Esophagus squamous epithelium (tissue), 5 donors: ENCODE data around the gene CCNK. TPM values are rescaled to one million over a fixed set of nuclear protein-coding genes. Genes with fewer than 3 reads are reported as not detected.
A peak's percentile ranks its signal among the peaks of the same experiment; 100 is the strongest.

Experiments used
- DNase-seq: peaks from one replicate; lab custom pipeline; 2025; lab: John Stamatoyannopoulos, UW
- H3K27ac ChIP-seq, 4 donors: fragments of 200-600 bp; sonication (generic); one replicate each; pipeline ENCODE4 v1.5.1; 2016 to 2019; ENCODE audit warnings: mild to moderate bottlenecking in 1 of 4
- H3K27me3 ChIP-seq, 4 donors: fragments of 200-600 bp; sonication (generic); 1 replicate in 3 of 4; 2 replicates in 1 of 4; pipeline versions ENCODE4 v1.5.1 to v1.6.0; 2017 to 2021; ENCODE audit warnings: antibody characterized with exemption in 1 of 4
- H3K36me3 ChIP-seq, 3 donors: fragments of 200-600 bp; sonication (generic); one replicate each; pipeline ENCODE4 v1.5.1; 2016 to 2019
- H3K4me1 ChIP-seq, 3 donors: fragments of 200-600 bp; sonication (generic); one replicate each; pipeline ENCODE4 v1.5.1; 2017 to 2019
- H3K4me3 ChIP-seq, 4 donors: fragments of 200-600 bp; sonication (generic); 1 replicate in 3 of 4; 2 replicates in 1 of 4; pipeline ENCODE4 v1.5.1; 2016 to 2019; ENCODE audit warnings: mild to moderate bottlenecking in 2 of 4, moderate library complexity in 1 of 4
- H3K9me3 ChIP-seq, 3 donors: fragments of 200-600 bp; sonication (generic); one replicate each; pipeline ENCODE4 v1.5.1; 2016 to 2019
- CTCF ChIP-seq, 6 experiments: fragments of 450-650 bp in 4 of 6; fragments of 200-600 bp in 2 of 6; sonication (generic) in 2 of 6; IDR thresholded peaks; one replicate each; pipeline ENCODE4 v1.5.1; 2016 to 2019; ENCODE audit warnings: antibody characterized with exemption in 6 of 6, mild to moderate bottlenecking in 4 of 6, moderate library complexity in 4 of 6
- POLR2A ChIP-seq, 4 donors: fragments of 450-650 bp; IDR thresholded peaks; one replicate each; pipeline ENCODE4 v1.6.1; 2017; ENCODE audit warnings: antibody characterized with exemption in 4 of 4, mild to moderate bottlenecking in 4 of 4, moderate library complexity in 3 of 4
- WGBS, 2 donors: methylation state at CpG; one replicate each; pipeline ENCODE4 v1.1.5; 2018; 5-methylcytosine and 5-hydroxymethylcytosine counted together
- intact Hi-C: fragments of 100-400 bp; cut with DNase I; formaldehyde crosslinking; loops from one replicate; pipeline ENCODE4 v1.15.0; 2022
- total RNA-seq, 4 donors: library from RNA; depleted of rRNA; stranded (reverse); fragments of >200 nt; gene quantifications; one replicate each; pipeline ENCODE4 v1.1.0, GENCODE V29; 2016
- donor health status: DM: yes; HTN: yes; CAD: no.

CCNK gene
- total RNA-seq, 4 donors from 2014 or later: 13.4 to 39.9 (median 29.5) TPM

DNA sequence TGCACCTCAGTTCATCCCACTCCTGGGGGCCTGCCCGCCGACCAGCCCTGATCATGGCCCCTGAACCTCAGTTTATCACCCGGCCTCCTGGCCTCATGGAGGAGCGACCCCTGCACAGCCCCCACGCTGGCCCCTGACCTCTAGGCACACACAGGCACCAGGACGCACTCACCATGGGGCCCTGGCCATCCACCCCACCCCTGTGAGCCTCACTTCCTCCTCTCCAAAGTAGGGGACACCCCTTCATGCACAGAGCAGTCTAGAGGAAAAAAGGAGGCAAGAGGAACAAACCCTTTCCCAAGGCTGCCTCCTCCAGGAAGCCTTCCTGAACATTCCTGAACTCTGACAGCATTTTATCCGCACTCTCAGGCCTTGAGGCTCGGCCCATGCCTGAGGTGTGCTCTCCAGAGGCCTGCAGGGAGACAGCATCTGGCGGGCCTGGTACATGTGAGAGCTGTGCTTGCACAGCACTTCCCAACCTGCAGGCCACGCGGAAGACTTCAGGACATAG, 39.4 kb downstream of the CCNK start:
- Histone ChIP-seq H3K27me3 (no peaks in the 10 kb centered on the region), H3K36me3 (peaks cover 0 to 35% (median 0%) of the 10 kb centered on the region in 3 donors), H3K4me1 (peaks cover 18 to 49% (median 20%) of the 10 kb centered on the region in 3 donors), H3K4me3 (no peak overlapping the region), H3K9me3 (no peaks in the 10 kb centered on the region), H3K27ac (no peak overlapping the region)
- WGBS, 2 donors: 71 to 72% methylated on average over 2 to 8 of the region's 11 CpGs
- intact Hi-C loops: no loop called here
- TF ChIP-seq POLR2A (IDR thresholded peaks at IDR 0.05) (no peak), CTCF (IDR thresholded peaks at IDR 0.05) (no peak)
- DNase-seq: no peak

DNA sequence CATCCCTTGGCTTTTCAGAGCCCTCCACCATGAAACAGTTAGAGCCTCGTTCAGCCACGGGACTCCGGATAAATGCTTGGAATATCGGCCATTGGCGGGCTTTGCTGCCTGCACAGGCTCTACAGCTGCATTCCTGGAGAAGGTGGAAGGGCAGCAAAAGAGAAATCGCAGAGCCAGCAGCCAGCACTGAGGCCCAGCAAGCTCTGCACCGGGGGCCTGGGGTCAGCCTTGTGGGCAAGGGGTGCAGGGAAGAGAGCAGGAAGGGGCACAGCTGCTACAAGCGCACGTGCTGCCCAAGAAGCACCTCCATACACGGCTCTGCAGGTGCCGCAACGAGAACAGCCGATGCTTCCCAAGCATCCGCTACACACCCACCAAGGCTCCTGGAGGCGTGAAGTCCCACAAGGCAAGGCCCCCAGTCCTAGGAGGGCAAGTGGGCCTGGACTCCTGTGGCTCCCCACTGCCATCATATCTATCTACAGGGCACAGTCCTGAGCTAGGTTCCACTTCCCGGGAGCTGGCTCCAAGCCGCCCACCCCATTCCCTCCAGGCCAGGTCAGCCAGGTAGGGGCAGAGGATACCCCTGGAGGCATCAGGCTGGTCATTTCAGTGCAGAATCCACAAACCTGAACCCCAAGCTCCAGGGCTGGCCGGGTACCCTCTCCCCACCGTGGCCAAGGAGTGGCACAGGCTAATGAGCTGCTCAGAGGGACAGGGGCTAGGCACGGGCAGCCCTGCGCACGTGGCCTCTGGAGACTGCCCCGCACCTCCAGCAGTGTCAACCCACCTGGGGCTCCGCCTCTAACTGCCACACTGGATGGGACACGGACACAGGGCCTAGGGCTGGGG, 40.2 kb downstream of the CCNK start:
- no peak for DNase-seq
- 87% methylated on average over 17 of the region's 25 CpGs; no CpG with 5 or more reads in 1 of the 2 donors for WGBS, 2 donors
- no peak overlapping the region for H3K27ac ChIP-seq
- H3K36me3 ChIP-seq: peaks cover 0 to 28% (median 0%) of the 10 kb centered on the region in 3 donors
- H3K4me3 ChIP-seq: no peak overlapping the region
- TF ChIP-seq POLR2A (IDR thresholded peaks at IDR 0.05): no peak
- no peaks in the 10 kb centered on the region for H3K27me3 ChIP-seq
- H3K4me1 ChIP-seq: peaks cover 18 to 53% (median 21%) of the 10 kb centered on the region in 3 donors
- intact Hi-C loops: no loop called here
- no peaks in the 10 kb centered on the region for H3K9me3 ChIP-seq

DNA sequence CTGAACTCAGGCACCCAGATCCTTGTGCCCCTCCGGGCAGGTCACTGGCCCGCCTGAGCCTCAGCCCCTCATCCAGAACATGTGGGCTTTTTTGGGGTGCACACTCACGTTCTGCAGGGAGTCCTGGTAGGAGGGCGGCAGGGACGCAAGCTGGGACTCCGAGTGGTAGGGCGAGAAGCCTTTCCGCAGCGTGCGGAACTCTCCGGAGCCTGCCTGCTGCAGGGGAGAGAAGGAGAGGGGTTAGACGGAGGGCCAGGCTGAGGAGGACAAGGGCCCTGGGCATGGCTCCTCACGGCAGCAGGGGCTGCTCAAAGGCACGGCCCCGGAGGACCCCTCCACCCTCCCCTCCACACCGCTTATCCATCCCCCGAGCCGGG, 40.8 kb downstream of the CCNK start:
- WGBS, 2 donors: 60 to 78% methylated on average over 6 to 11 of the region's 18 CpGs
- intact Hi-C loops: no loop called here
- DNase-seq: no peak
- H3K4me1 ChIP-seq: peaks cover 18 to 53% (median 21%) of the 10 kb centered on the region in 3 donors
- H3K4me3 ChIP-seq: no peak overlapping the region
- no peaks in the 10 kb centered on the region for H3K9me3 ChIP-seq
- no peaks in the 10 kb centered on the region for H3K27me3 ChIP-seq
- peak overlapping the region in 2 of 4 donors; percentile 1 to 10 for H3K27ac ChIP-seq
- TF ChIP-seq POLR2A (IDR thresholded peaks at IDR 0.05): no peak
- TF ChIP-seq CTCF (IDR thresholded peaks at IDR 0.05): no peak
- peaks cover 0 to 28% (median 0%) of the 10 kb centered on the region in 3 donors for H3K36me3 ChIP-seq

DNA sequence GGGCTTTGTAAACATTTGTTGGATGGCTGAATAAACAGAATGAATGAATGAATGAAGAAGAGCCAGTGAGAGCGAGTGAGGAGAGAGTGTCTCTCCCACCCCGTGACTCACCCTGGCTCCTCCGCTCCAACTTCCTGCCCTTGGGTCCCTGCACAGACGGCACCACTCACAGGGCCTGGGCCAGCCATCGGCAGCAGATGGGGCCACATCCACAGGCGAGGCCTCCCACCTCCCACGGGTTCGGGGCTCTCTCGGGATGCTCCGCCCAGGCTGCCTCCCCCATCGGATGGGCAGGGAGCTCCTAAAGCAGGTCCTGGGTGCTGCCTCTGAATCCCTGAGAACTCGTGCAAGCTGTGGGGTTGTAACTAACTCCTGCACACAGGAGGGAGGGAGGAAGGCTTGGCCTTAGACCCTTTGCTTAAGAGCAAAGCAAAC, 41.3 kb downstream of the CCNK start:
- no peaks in the 10 kb centered on the region for H3K27me3 ChIP-seq
- TF ChIP-seq CTCF (IDR thresholded peaks at IDR 0.05): no peak
- TF ChIP-seq POLR2A (IDR thresholded peaks at IDR 0.05): no peak
- no peak for DNase-seq
- peak overlapping the region in 3 of 4 donors; percentile 67 to 78 (median 68) for H3K27ac ChIP-seq
- H3K4me3 ChIP-seq: no peak overlapping the region
- intact Hi-C loops: no loop called here
- H3K4me1 ChIP-seq: peaks cover 18 to 53% (median 21%) of the 10 kb centered on the region in 3 donors
- H3K36me3 ChIP-seq: peaks cover 0 to 28% (median 0%) of the 10 kb centered on the region in 3 donors
- WGBS, 2 donors: 24 to 40% methylated on average over 4 of the region's 12 CpGs
- H3K9me3 ChIP-seq: no peaks in the 10 kb centered on the region

GRCh38 chr14:99522934-99523703, 41.9 kb downstream of the CCNK start:
- intact Hi-C loops: no loop called here
- H3K27me3 ChIP-seq: no peaks in the 10 kb centered on the region
- DNase-seq: no peak
- H3K36me3 ChIP-seq: peaks cover 0 to 28% (median 0%) of the 10 kb centered on the region in 3 donors
- H3K4me3 ChIP-seq: no peak overlapping the region
- WGBS, 2 donors: 85% methylated on average over 4 of the region's 14 CpGs; no CpG with 5 or more reads in 1 of the 2 donors
- TF ChIP-seq POLR2A (IDR thresholded peaks at IDR 0.05) (no peak), CTCF (IDR thresholded peaks at IDR 0.05) (no peak)
- peaks cover 18 to 49% (median 21%) of the 10 kb centered on the region in 3 donors for H3K4me1 ChIP-seq
- peak overlapping the region; percentile 26 to 78 (median 68) for H3K27ac ChIP-seq
- H3K9me3 ChIP-seq: no peaks in the 10 kb centered on the region
